Measurements from ENCODE around the gene PRPH2.
"Not testable (repeated sequence)": the region's sequence is repeated elsewhere in the genome, so short reads cannot be mapped to it uniquely, and the experiment has no call there.

- not testable (repeated sequence) for TF ChIP-seq CTCF (IDR thresholded peaks at IDR 0.05); EP300 (IDR thresholded peaks at IDR 0.05; ENCODE audit: borderline replicate concordance in 1 of 2, low read depth in 1 of 2, low read length in 1 of 2); GATA2 (CRISPR knock-in tag; IDR thresholded peaks at IDR 0.05); JUND (IDR thresholded peaks at IDR 0.05); POLR2AphosphoS5 (IDR thresholded peaks at IDR 0.05; ENCODE audit: low read depth, low read length); MAX (IDR thresholded peaks at IDR 0.05; ENCODE audit: low read depth); RAD21 (IDR thresholded peaks at IDR 0.05; ENCODE audit: low read length); PBX3 (IDR thresholded peaks at IDR 0.05); USF2 (IDR thresholded peaks at IDR 0.05; ENCODE audit: borderline replicate concordance, low read depth, low read length); SMC3 (IDR thresholded peaks at IDR 0.05; ENCODE audit: low read depth, low read length); RCOR1 (IDR thresholded peaks at IDR 0.05; ENCODE audit: low read length); TAF1 (IDR thresholded peaks at IDR 0.05; ENCODE audit: borderline replicate concordance, low read depth, low read length); GABPA (IDR thresholded peaks at IDR 0.05; ENCODE audit: low read depth); RXRA (IDR thresholded peaks at IDR 0.05; ENCODE audit: borderline replicate concordance, low read depth)
These were observed 48.0 kb downstream of the PRPH2 start for GRCh38 chr6:42674368-42674767.

Measured in SK-N-SH (cell line).